Measurements from ENCODE around the gene NUP214.

NUP214 gene

DNA sequence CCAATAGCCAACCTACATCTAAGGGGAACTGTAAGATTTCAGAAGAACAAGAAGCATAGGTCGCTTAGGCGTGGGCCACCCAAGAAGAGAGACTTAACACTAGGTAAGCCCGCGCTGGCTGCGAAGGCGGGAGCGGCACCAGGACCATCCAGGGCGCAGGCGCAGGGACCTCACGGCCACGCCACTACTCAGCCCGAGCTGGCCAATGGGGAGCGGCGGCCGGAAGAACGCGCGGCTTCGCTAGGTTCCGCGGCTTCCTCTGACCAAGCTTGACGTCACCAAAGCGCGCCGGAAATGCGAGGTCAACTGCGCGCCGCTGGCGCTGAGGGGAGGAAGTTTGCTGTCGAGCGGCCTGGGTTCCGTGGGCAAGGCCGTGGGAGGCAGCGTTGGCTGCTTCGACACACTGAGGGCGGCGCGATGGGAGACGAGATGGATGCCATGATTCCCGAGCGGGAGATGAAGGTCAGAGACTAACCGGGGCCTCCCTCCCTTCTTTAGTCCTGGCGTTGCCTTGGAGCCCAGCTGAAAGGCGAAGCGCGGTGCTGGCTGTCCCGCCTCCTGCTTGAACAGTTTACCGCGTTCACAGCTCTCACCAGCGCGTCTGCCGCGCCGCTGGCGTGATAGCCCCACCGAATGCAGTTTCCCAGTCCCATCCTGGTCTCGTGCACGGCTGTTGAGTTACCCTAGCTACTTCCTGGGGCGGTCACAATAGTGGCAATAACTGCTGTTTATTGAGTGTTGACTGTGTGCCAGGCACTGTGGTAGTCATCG is at the start of gene NUP214:
NUP214 (plus strand) TSS at position 299 of the 771 bp plus-strand sequence; CDS start at position 418, 119 bp downstream.
- H3K36me3 Mint-ChIP-seq (ENCODE audit: low read depth) = peaks cover 40% of the 10 kb centered on the region
- H3K4me3 Mint-ChIP-seq = peak within 1 kb of the TSS; percentile 99 to 100 (median 100)
- TF ChIP-seq, protein P1, sequence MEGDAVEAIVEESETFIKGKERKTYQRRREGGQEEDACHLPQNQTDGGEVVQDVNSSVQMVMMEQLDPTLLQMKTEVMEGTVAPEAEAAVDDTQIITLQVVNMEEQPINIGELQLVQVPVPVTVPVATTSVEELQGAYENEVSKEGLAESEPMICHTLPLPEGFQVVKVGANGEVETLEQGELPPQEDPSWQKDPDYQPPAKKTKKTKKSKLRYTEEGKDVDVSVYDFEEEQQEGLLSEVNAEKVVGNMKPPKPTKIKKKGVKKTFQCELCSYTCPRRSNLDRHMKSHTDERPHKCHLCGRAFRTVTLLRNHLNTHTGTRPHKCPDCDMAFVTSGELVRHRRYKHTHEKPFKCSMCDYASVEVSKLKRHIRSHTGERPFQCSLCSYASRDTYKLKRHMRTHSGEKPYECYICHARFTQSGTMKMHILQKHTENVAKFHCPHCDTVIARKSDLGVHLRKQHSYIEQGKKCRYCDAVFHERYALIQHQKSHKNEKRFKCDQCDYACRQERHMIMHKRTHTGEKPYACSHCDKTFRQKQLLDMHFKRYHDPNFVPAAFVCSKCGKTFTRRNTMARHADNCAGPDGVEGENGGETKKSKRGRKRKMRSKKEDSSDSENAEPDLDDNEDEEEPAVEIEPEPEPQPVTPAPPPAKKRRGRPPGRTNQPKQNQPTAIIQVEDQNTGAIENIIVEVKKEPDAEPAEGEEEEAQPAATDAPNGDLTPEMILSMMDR (IDR thresholded peaks at IDR 0.05; ENCODE audit: unreplicated experiment in 3 of 3) = no peak
- H3K27me3 Mint-ChIP-seq (ENCODE audit: low read depth) = no peaks in the 10 kb centered on the region
- peaks cover 16% of the 10 kb centered on the region for H3K4me1 Mint-ChIP-seq
- H3K9me3 Mint-ChIP-seq = no peaks in the 10 kb centered on the region
- H3K27ac Mint-ChIP-seq = peak within 1 kb of the TSS; percentile 95 to 98 (median 96)

DNA sequence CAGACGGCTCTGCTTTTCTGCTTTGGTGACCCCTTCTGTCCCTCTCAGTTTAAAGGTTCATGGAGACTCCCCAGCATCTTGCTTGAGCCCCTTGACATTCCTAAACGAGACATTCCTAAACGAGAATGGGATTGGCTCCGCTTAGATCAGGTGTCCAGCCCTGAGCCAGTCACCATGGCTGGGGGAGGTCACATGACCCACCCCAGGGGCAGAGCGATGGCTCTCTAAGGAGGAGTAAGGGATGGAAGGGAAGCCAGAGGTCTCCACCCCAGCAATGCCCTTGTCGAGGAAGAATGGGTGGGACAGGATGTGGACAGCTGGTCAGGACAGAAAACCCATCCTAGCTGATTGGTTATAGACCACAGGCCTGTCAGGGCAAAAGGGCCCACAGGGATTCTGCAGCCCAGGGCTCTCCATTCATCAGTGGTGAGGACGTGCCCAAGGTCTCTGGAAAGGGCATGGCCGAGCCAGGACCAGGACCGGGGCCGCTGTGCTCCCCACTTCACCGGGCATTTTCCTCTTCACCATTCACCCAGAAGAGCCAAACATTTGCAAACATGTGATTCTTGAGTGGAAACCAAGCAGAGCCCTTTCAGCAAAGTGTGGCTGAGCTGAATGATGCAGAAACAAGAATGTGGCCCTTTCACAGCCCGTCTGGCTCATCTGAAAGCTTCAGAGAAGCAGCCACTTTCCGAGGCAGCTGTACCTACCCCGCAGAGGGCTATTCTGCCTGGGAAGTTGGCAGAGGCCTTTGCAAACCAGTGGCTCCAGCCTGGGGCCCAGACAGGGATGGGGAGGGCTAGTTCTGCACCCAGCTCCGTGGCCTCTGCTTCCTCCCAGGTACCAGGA is 48.8 kb upstream of the NUP214 start:
- Mint-ChIP-seq H3K4me1 (no peaks in the 10 kb centered on the region), H3K27ac (no peak overlapping the region), H3K27me3 (ENCODE audit: low read depth) (no peaks in the 10 kb centered on the region), H3K4me3 (no peak overlapping the region), H3K36me3 (ENCODE audit: low read depth) (no peaks in the 10 kb centered on the region), H3K9me3 (no peaks in the 10 kb centered on the region)
- TF ChIP-seq, protein P1 (IDR thresholded peaks at IDR 0.05; ENCODE audit: unreplicated experiment in 3 of 3) = no peak

DNA sequence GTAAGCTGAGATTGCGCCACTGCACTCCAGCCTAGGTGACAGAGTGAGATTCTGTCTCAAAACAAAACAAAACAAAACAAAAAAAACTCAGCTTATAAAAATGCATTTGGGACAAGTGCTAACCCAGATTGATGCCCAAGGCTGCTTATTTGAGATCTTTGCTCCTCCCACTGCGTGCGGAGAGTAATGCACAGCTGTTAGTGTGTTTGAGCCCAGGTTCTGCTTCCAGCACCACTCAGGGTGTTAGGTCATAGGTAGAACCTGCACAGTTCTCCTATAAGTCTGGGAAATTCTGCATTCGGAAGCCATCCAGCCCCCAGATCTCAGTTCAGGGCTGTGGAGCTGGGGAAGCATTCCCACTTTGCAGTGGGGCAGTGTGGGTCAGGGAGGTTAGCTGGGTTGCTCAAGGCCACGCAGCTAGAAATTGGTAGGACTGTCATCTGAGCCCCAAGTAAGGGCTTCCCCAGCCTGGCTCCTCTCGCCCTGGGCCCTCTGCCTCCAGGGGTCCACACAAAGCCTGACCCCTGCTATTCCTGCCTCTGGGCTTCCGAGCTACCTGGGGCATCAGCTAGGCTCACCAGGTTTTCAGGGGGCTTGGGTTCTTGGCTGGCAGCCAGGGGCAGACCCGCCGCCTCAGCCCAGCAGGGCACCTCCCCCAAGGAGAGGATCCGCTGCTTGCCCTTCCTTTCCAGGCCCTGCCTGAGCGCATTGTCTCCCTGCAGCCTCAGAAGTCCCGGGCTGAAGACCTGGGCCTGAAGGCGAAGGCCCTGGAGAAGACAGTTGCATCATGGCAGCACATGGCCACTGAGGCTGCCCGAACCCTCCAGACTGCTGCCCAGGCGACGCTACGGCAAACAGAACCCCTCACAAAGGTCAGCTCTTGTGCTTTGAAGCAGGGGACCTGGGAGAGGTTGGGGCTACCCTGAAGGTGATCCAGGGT is 46.7 kb upstream of the NUP214 start:
- H3K4me3 Mint-ChIP-seq = no peak overlapping the region
- no peaks in the 10 kb centered on the region for H3K4me1 Mint-ChIP-seq
- no peaks in the 10 kb centered on the region for H3K9me3 Mint-ChIP-seq
- no peak overlapping the region for H3K27ac Mint-ChIP-seq
- TF ChIP-seq, protein P1 (IDR thresholded peaks at IDR 0.05; ENCODE audit: unreplicated experiment in 3 of 3) = no peak
- H3K27me3 Mint-ChIP-seq (ENCODE audit: low read depth) = no peaks in the 10 kb centered on the region
- no peaks in the 10 kb centered on the region for H3K36me3 Mint-ChIP-seq (ENCODE audit: low read depth)

DNA sequence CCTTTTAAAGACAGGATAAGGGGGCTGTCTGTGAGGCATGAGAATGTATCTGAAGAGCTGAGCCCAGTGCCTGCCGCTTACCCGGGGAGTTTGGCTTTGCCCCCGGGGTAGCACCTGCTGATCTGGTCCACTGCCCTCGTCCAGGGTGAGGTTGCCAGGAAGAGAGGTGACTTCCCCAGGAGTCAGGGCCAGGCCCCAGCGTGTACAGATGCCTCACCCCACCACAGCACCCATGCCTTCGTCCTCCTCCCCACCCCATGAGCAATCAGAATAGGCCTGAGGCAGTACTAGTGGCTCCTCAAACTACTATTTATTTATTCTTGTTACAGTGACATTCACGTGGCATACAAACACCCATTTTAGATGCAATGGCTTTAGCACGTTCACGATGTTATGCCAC is 44.8 kb upstream of the NUP214 start:
- TF ChIP-seq, protein P1 (IDR thresholded peaks at IDR 0.05; ENCODE audit: unreplicated experiment in 3 of 3) = no peak
- Mint-ChIP-seq H3K27me3 (ENCODE audit: low read depth) (no peaks in the 10 kb centered on the region), H3K36me3 (ENCODE audit: low read depth) (no peaks in the 10 kb centered on the region), H3K4me1 (no peaks in the 10 kb centered on the region), H3K27ac (no peak overlapping the region), H3K9me3 (no peaks in the 10 kb centered on the region), H3K4me3 (no peak overlapping the region)

DNA sequence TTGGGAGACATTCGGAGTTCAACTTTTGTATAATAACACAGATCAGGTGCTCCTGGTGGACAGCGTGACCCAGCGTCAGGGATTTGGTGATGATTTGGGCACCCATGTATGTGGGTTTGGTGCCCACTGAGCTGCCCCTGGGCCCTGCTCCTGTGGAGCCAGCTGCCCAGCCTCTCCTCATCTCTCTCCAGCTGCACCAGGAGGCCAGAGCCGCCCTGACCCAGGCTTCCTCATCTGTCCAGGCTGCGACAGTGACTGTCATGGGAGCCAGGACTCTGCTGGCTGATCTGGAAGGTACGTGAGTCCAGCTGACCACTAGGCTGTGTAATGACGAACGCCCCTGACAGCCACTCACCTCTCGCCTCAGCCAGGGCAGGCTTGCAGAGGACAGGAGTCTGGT is 43.5 kb upstream of the NUP214 start:
- no peaks in the 10 kb centered on the region for H3K4me1 Mint-ChIP-seq
- H3K27me3 Mint-ChIP-seq (ENCODE audit: low read depth) = no peaks in the 10 kb centered on the region
- TF ChIP-seq, protein P1 (IDR thresholded peaks at IDR 0.05; ENCODE audit: unreplicated experiment in 3 of 3) = no peak
- H3K27ac Mint-ChIP-seq = no peak overlapping the region
- no peak overlapping the region for H3K4me3 Mint-ChIP-seq
- no peaks in the 10 kb centered on the region for H3K36me3 Mint-ChIP-seq (ENCODE audit: low read depth)
- H3K9me3 Mint-ChIP-seq = no peaks in the 10 kb centered on the region

All from nephron (organoid).